PC-9 (cell line): ENCODE results near the gene MARCHF2. TPM values are rescaled to one million over a fixed set of nuclear protein-coding genes. Genes with fewer than 3 reads are reported as not detected.
"Not testable (repeated sequence)": the region's sequence is repeated elsewhere in the genome, so short reads cannot be mapped to it uniquely, and the experiment has no call there.

Source experiments
- BruUV-seq: library from RNA; stranded (reverse); fragments of 400-500 nt; replicated peaks from 2 replicates; lab custom pipeline; 2021; lab: Mats Ljungman, UMichigan
- CTCF ChIA-PET: fragments of 300-600 bp; sonication (Branson Sonifier 250); formaldehyde crosslinking; loops from one replicate; lab custom pipeline; 2022; ENCODE audit warnings: antibody characterized with exemption; lab: Charles Lee
- POLR2A ChIA-PET: fragments of 300-600 bp; sonication (Branson Sonifier 250); formaldehyde crosslinking; loops from one replicate; lab custom pipeline; 2022; ENCODE audit warnings: antibody characterized with exemption; ENCODE audit not compliant: unreplicated experiment; lab: Charles Lee
- DNase-seq, 2 experiments: peaks; one replicate each; pipeline versions ENCODE4 v3.0.0 to v3.0.0-alpha.2; 2015 to 2022; ENCODE audit warnings: mixed read lengths in 1 of 2
- H2AFZ ChIP-seq: fragments of 200-600 bp; sonication (generic); 2 replicates; pipeline ENCODE4 v1.8.1; 2017; ENCODE audit warnings: antibody characterized with exemption
- H3F3A ChIP-seq: fragments of 200-600 bp; sonication (generic); 2 replicates; pipeline ENCODE4 v1.8.1; 2017; ENCODE audit warnings: antibody characterized with exemption, mild to moderate bottlenecking, low read depth; ENCODE audit not compliant: insufficient read depth
- H3K27ac ChIP-seq: fragments of 200-600 bp; sonication (generic); 2 replicates; pipeline ENCODE4 v1.6.1; 2016; ENCODE audit warnings: mixed run types
- H3K27me3 ChIP-seq: fragments of 200-600 bp; sonication (generic); 2 replicates; pipeline ENCODE4 v1.6.1; 2016; ENCODE audit warnings: low read depth, mixed run types; ENCODE audit not compliant: insufficient read depth
- H3K36me3 ChIP-seq: fragments of 200-600 bp; sonication (generic); 2 replicates; pipeline ENCODE4 v1.6.1; 2016; ENCODE audit warnings: low read depth, mixed run types
- H3K4me1 ChIP-seq: fragments of 200-600 bp; sonication (generic); replicated peaks from 2 replicates; pipeline ENCODE4 v1.6.1; 2016; ENCODE audit warnings: mixed run types; ENCODE audit not compliant: insufficient read depth
- H3K4me2 ChIP-seq: fragments of 200-600 bp; sonication (generic); 2 replicates; pipeline ENCODE4 v1.6.1; 2017; ENCODE audit warnings: mixed run types
- H3K4me3 ChIP-seq: fragments of 200-600 bp; sonication (generic); 2 replicates; pipeline ENCODE4 v1.6.1; 2016; ENCODE audit warnings: mixed run types
- H3K79me2 ChIP-seq: fragments of 200-600 bp; sonication (generic); 2 replicates; pipeline ENCODE4 v1.6.1; 2017; ENCODE audit warnings: low read depth, mixed run types
- H3K9me2 ChIP-seq: fragments of 200-600 bp; sonication (generic); 2 replicates; pipeline ENCODE4 v1.8.1; 2017; ENCODE audit warnings: mild to moderate bottlenecking; ENCODE audit not compliant: insufficient read depth
- H3K9me3 ChIP-seq: fragments of 200-600 bp; sonication (generic); 2 replicates; pipeline ENCODE4 v1.8.1; 2016; ENCODE audit warnings: low read depth; ENCODE audit not compliant: insufficient read depth
- H4K20me1 ChIP-seq: fragments of 200-600 bp; sonication (generic); 2 replicates; pipeline ENCODE4 v1.8.1; 2017; ENCODE audit not compliant: insufficient read depth
- EZH2 ChIP-seq: fragments of 200-600 bp; sonication (generic); IDR thresholded peaks from 2 replicates; pipeline ENCODE4 v1.8.0; 2017; ENCODE audit warnings: antibody characterized with exemption, low read depth
- intact Hi-C: fragments of 100-400 bp; cut with micrococcal nuclease; formaldehyde crosslinking; loops from one replicate; pipeline ENCODE4 v1.10.0; 2022; ENCODE audit not compliant: unreplicated experiment
- total RNA-seq: library from RNA; stranded (reverse); gene quantifications from 2 replicates; pipeline ENCODE4 v1.2.3, GENCODE V29; 2021
- TF ChIP-seq, protein P1 (sequence below): fragments of 200-600 bp; sonication (generic); conservative IDR thresholded peaks from 2 replicates; pipeline ENCODE4 v1.6.1; 2017; ENCODE audit warnings: mixed run types, antibody characterized with exemption, mild to moderate bottlenecking, moderate library complexity

Gene MARCHF2
- total RNA-seq, 1 experiment from 2014 or later = 16.6 TPM

DNA sequence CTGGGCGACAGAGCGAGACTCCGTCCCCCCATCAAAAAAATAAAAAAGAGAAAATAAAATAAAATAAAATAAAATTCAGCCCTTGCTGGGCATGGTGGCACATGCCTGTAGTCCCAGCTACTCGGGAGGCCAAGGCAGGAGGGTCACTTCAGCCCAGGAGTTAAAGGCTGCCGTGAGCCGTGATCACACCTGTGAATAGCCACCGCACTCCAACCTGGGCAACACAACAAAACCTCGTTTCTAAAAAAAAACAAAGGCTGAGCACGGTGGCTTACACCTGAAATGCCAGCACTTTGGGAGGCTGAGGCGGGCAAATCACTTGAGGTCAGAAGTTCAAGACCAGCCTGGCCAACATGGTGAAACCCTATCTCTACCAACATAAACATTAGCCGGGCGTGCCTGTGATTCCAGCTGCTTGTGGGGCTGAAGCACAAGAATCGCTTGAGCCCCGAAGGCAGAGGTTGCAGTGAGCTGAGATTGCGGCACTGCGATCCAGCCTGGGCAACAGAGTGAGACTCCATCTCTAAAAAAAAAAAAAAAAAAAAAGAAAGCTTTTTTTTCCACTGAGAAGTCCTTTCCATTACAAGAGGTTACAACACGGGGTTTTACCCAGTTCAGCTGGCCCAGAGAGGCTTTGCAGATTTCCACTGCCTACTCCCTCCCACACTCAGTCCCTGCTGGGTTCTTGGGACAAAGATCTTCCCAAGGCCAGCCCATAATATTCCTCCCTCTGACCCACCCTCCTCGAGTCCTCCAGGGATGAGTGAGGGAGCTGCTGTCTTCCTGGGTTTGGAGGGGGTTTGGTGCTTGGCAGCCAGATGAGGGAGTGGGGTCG is 42.7 kb upstream of the MARCHF2 start:
- no peak overlapping the region for H3K27ac ChIP-seq
- no peak for DNase-seq
- peaks cover 21% of the 10 kb centered on the region for H3K4me1 ChIP-seq
- H2AFZ ChIP-seq = no peak overlapping the region
- BruUV-seq = no TSS peak
- H4K20me1 ChIP-seq = no peaks in the 10 kb centered on the region
- ChIA-PET POLR2A (interaction anchor here (0.6 kb wide), 1 partner anchor 75 kb away, joined by 16 read pairs; no protein-coding TSS in a partner anchor), CTCF (no interaction called here)
- H3F3A ChIP-seq = peaks cover 15% of the 10 kb centered on the region; the same call in 1 of the 2 replicates
- no peaks in the 10 kb centered on the region for H3K9me3 ChIP-seq
- no peak for TF ChIP-seq EZH2
- TF ChIP-seq, protein P1, sequence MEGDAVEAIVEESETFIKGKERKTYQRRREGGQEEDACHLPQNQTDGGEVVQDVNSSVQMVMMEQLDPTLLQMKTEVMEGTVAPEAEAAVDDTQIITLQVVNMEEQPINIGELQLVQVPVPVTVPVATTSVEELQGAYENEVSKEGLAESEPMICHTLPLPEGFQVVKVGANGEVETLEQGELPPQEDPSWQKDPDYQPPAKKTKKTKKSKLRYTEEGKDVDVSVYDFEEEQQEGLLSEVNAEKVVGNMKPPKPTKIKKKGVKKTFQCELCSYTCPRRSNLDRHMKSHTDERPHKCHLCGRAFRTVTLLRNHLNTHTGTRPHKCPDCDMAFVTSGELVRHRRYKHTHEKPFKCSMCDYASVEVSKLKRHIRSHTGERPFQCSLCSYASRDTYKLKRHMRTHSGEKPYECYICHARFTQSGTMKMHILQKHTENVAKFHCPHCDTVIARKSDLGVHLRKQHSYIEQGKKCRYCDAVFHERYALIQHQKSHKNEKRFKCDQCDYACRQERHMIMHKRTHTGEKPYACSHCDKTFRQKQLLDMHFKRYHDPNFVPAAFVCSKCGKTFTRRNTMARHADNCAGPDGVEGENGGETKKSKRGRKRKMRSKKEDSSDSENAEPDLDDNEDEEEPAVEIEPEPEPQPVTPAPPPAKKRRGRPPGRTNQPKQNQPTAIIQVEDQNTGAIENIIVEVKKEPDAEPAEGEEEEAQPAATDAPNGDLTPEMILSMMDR = no peak
- no peaks in the 10 kb centered on the region for H3K27me3 ChIP-seq
- intact Hi-C loops = no loop called here
- H3K36me3 ChIP-seq = no peaks in the 10 kb centered on the region
- no peak overlapping the region for H3K4me3 ChIP-seq
- no peaks in the 10 kb centered on the region for H3K79me2 ChIP-seq
- H3K9me2 ChIP-seq = no peaks in the 10 kb centered on the region
- H3K4me2 ChIP-seq = no peak overlapping the region

DNA sequence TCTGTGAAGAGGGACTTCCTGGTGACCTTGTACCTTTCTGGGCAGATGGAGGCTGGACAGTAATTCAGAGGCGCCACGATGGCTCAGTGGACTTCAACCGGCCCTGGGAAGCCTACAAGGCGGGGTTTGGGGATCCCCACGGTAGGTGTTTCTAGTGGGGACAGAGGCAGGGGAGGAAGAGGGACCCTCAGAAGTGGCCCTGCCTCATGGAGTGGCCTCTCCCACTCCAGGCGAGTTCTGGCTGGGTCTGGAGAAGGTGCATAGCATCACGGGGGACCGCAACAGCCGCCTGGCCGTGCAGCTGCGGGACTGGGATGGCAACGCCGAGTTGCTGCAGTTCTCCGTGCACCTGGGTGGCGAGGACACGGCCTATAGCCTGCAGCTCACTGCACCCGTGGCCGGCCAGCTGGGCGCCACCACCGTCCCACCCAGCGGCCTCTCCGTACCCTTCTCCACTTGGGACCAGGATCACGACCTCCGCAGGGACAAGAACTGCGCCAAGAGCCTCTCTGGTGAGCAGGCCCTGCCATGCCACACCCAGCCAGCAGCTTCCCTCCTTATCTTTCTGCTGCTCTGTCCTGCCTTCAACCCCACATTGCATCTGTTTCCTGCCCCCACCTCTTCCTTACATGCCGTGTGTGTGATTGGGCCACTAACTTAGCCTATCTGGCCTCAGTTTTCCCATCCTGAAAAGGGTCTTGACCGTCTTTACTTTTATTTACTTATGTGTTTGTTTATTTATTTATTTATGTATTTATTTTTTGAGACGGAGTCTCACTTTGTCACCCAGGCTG is 41.9 kb upstream of the MARCHF2 start:
- H3K9me3 ChIP-seq = no peaks in the 10 kb centered on the region
- peaks cover 19% of the 10 kb centered on the region for H3K4me1 ChIP-seq
- no peak overlapping the region for H3K4me3 ChIP-seq
- no peaks in the 10 kb centered on the region for H3K36me3 ChIP-seq
- H3K9me2 ChIP-seq = no peaks in the 10 kb centered on the region
- H3K27me3 ChIP-seq = no peaks in the 10 kb centered on the region
- intact Hi-C loops = no loop called here
- H3K4me2 ChIP-seq = no peak overlapping the region
- POLR2A ChIA-PET = interaction anchor here (0.6 kb wide), 1 partner anchor 76 kb away, joined by 16 read pairs; no protein-coding TSS in a partner anchor
- DNase-seq = no peak
- no peak overlapping the region for H2AFZ ChIP-seq
- no peak for TF ChIP-seq EZH2
- TF ChIP-seq, protein P1 = no peak
- H3K79me2 ChIP-seq = no peaks in the 10 kb centered on the region
- BruUV-seq = no TSS peak
- H4K20me1 ChIP-seq = no peaks in the 10 kb centered on the region
- CTCF ChIA-PET = no interaction called here
- H3F3A ChIP-seq = peaks cover 7% of the 10 kb centered on the region; the same call in 1 of the 2 replicates
- H3K27ac ChIP-seq = no peak overlapping the region

DNA sequence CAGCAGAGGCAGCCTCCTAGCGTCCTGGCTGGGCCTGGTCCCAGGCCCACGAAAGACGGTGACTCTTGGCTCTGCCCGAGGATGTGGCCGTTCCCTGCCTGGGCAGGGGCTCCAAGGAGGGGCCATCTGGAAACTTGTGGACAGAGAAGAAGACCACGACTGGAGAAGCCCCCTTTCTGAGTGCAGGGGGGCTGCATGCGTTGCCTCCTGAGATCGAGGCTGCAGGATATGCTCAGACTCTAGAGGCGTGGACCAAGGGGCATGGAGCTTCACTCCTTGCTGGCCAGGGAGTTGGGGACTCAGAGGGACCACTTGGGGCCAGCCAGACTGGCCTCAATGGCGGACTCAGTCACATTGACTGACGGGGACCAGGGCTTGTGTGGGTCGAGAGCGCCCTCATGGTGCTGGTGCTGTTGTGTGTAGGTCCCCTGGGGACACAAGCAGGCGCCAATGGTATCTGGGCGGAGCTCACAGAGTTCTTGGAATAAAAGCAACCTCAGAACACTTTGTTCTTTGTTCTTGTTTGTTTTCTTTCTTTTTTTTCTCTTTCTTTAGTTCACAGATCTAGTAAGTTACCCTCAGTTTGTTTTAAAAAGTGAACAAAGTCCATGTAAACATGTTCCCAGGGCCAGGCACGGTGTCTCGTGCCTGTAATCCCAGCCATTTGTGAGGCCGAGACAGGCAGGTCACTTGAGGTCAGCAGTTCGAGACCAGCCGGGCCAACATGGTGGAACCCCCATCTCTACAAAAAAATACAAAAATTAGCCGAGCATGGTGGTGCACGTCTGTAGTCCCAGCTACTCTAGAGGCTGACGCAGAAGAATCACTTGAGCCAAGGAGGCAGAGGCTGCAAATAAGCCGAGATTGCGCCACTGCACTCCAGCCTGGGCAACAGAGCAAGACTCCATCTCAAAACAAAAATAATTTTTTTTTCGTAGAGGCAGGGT is 39.0 kb upstream of the MARCHF2 start:
- Histone ChIP-seq H4K20me1 (no peaks in the 10 kb centered on the region), H3K4me1 (no peaks in the 10 kb centered on the region; the same call in 1 of the 2 replicates), H3K79me2 (no peaks in the 10 kb centered on the region), H3K9me3 (no peaks in the 10 kb centered on the region), H3K4me2 (no peak overlapping the region), H3K27me3 (no peaks in the 10 kb centered on the region), H3K4me3 (no peak overlapping the region), H3F3A (no peaks in the 10 kb centered on the region), H2AFZ (no peak overlapping the region), H3K9me2 (no peaks in the 10 kb centered on the region), H3K36me3 (no peaks in the 10 kb centered on the region), H3K27ac (no peak overlapping the region)
- no peak for TF ChIP-seq EZH2
- TF ChIP-seq, protein P1 = no peak
- no peak for DNase-seq
- POLR2A ChIA-PET = no interaction called here
- intact Hi-C loops = no loop called here
- CTCF ChIA-PET = no interaction called here
- BruUV-seq = no TSS peak

DNA sequence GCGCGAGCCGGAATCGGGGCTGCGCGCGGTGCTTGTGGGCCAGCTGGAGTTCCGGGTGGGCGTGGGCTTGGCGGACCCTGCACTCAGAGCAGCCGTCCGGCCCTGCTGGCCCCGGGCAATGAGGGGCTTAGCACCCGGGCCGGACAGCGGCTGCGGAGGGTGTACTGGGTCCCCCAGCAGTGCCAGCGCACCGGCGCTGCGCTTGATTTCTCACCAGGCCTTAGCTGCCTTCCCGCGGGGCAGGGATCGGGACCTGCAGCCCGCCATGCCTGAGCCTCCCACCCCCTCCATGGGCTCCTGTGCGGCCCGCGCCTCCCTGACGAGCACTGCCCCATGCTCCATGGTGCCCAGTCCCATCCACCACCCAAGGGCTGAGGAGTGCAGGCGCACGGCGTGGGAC is 37.3 kb upstream of the MARCHF2 start:
- intact Hi-C loops, H3K79me2 ChIP-seq, H3K27ac ChIP-seq, POLR2A ChIA-PET, H3K4me3 ChIP-seq, H3K27me3 ChIP-seq, H3K4me1 ChIP-seq, H3K36me3 ChIP-seq, H3K9me3 ChIP-seq, H3K9me2 ChIP-seq, H3K4me2 ChIP-seq, H4K20me1 ChIP-seq, CTCF ChIA-PET, BruUV-seq, H2AFZ ChIP-seq, H3F3A ChIP-seq, DNase-seq: not testable (repeated sequence)
